Activated CD8-positive, alpha-beta memory T cell treated with anti-CD3 and anti-CD28 coated beads for 24 hours (primary cell): ENCODE data around the gene STOX2.
"Not testable (repeated sequence)": the region's sequence is repeated elsewhere in the genome, so short reads cannot be mapped to it uniquely, and the experiment has no call there.

ENCODE experiments used
- DNase-seq: peaks from one replicate; pipeline ENCODE4 v3.0.0-alpha.2; 2020

The STOX2 gene

DNA sequence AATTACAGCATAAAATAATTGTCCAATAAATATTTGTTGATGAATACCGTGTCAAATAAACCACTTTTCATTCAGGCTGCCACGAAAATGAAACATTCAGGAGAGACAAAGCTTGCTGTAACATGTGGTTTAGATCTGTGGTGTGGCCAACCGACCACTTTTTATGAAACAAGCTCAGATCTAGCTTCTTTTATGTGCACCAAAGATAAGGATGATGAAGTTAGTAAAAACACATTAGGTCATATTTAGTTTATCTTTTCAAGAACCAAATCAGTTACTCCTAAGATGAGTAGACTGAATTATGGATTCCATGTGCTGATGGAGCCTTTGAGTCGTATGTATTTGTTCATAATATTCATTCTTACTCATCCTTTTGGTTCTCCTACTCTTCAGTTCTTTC, 35.8 kb downstream of the STOX2 start:
- no peak for DNase-seq

DNA sequence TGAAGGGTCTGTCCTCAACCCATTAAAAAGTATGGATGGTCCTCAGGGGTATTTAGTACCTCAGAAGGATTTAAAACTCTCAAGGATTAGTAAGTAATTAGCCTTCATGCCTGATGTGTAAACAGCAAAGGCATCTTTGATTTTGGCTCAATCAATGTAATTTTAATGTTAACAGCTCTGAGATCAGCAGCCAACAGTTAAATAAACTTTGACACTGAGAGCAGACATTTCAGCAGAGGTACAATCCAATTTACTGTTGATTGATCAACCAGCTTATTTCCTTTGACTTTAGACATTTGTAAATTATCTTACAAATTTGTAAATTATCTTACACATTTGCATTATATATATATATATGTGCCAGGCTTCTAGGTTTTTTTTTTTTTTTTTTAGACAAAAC, 36.9 kb downstream of the STOX2 start:
- no peak for DNase-seq

DNA sequence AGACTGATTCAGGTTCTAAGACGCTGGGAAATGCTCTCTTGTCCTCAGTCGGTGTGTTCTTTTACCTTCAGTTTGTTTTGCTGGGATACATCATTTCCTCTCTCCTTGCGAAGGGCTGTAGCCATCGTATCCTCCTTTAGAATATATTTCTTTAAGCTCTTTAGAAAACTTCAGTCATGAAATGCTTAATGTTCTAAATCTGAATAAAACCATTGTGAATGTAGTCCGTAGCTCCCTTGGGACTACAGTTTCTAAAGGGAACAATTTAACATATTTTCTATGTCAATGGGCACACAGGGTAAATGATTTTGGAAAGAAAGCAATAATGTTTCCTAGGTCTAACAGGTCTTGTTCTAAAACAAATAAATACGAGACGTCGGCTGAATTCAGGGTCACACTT, 40.6 kb downstream of the STOX2 start:
- no peak for DNase-seq

DNA sequence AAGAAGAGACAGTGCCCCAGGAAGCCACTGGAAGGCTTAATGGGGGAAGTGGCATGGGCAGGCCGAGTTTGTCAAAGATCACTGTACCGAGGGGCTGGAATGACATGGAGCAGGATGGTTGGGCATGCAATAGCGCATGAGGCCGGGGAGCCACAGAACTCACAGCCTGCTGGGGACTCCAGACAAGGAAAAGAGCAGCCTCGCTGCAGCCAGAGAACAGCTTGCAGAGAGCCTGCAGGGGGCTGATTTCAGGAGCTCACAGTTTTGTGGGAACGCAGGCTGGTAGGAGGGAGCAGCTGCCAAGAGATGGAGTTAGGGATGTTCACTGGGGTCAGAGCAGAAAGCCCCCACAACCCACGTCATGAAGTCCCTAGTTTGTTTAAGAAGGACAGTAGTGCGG, 45.4 kb downstream of the STOX2 start:
- DNase-seq, result no peak

DNA sequence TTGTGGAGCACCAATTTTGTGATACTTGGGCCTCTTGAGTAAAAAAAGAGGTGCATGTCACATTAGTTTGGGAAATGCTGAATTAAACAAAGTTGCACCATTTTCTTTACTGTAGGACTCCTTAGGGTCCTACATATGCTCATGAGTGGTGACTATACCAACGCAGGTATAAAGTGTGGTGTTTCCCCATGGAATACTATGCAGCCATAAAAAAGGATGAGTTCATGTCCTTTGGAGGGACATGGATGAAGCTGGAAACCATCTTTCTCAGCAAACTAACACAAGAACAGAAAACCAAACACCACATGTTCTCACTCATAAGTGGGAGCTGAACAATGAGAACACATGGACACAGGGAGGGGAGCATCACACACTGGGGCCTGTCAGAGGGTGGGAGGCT, 47.5 kb downstream of the STOX2 start:
- not testable (repeated sequence) for DNase-seq

DNA sequence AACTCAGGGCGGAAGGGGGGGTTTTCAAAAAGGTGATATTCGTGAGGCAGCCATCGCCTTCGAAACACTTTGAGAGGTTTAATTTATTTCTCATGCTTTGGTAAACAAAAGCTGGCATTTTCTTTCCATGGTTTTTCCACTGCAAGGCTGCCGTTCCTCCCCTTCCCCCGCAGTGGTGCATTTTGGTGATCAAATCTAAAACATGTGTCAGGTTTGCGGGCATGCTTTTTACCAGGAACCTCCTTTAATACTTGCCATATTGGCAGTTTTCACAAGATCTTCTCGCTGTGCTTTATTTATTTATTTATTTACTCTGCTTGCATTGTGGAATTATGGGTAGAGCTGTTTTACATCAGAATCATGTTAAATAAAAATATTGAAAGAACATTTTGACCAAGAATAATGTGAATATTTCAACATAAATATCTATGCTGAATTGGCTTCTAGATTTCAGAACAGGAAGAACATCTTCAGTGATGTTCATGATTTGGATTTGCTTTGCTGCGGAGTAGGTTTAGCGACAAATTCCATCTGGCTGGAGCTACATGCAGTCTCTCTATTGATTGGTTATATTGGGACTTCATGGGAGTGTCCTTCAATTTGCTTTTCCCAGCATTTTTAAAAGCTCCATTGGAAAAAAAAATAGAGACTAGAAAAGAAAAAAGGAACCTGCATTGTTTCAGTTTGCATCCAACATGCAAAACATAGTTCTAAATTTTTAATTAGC, 54.4 kb downstream of the STOX2 start:
- no peak for DNase-seq

DNA sequence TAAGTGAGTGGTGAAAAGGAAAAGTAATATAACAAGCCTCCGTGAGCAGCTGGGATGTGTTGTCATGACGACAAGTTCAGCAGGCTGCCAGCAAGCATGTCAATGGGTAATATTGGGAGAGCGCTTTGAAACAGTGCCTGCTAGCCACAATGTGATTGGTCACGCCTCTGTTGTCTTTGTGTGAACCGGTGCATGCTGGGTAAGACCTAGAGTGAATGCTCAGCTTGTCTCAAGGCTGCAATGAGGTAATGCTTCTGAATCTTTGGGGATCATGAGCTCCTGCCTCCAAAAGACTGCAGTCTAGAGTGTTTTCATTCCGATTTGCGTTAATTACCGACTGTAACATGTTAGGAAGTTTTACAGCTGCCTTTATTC, 54.9 kb downstream of the STOX2 start:
- no peak for DNase-seq

DNA sequence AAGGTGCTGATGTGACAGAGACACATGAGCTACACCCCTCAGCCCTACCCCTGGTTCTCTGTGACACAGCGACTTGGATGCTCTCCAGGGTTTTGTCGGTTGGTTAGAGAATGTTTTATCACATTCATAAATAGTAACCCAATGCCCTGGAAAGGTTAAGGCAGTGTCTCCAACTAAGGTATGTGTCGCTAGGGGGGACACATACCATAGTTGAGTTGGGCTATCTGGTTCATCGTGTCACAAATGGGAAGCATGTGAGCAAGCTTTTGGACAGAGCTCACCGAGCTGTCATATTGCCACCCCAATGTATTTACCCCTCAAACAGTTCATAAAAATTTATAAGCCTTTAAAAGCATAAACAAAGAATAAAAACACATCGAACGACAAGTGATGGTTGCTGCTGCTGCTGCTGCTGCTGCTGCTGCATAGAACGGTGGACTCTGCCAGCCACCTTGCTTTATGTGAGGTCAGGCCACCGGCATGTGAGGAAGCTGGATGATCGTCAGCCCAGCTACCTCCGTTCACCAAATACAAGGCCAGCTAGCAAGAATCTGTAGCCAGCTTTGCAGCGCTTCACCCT, 55.9 kb downstream of the STOX2 start:
- no peak for DNase-seq

DNA sequence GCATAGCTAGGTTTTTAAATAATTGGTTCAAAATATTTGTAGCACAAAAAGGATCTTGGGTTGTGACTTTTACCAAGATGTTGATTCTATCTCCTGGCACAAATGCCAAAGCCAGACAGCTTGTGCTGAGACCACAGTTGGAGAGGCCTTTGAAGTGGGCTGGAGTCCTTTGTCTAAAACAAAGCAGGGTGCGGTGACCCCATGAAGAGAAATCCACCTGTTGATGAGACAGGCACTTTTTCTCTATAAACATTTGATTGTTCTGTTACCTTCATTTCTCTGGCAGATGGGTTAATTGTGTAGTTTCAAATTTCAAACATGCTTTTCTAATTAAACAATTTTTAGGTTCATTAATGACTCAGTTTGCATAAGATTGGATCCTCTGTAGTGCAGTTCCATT, 56.7 kb downstream of the STOX2 start:
- no peak for DNase-seq

DNA sequence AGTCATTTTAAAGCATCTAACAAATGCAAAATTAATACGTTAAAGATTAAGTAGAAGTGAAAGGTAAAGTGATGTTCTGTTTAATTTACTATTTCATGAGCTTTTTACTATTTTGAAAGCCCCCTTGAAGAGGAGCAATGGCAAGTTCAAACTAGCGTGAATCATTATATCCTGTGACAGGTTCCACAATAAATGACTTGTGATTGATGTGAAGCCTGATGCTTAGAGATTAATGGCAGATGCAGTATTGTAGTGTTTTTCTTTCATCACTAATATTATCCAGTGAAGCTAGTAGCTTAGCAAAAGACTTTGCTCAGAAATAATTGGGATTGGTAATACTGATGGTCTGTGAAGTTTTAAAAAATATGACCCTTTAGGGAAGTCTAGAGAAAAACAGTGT, 57.3 kb downstream of the STOX2 start:
- DNase-seq, result no peak

DNA sequence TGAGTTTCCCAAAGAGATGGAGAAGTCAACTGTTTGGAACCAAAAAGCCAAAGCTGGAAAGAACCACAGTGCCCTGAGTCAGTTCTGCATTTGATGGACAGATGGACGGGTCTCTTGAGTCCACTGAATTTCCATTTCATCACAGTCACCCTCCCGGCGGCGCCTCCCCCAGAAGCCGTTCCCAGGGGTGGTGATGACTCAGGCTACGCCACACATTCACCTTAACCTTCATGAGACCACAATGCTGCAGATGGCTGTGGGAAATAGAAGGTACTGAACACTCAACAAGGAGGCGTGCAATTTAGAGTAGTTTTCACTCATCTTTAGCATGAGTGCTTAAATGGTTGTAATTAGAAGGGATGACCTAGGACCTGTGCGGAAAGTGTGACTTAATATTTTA, 61.3 kb downstream of the STOX2 start:
- no peak for DNase-seq

DNA sequence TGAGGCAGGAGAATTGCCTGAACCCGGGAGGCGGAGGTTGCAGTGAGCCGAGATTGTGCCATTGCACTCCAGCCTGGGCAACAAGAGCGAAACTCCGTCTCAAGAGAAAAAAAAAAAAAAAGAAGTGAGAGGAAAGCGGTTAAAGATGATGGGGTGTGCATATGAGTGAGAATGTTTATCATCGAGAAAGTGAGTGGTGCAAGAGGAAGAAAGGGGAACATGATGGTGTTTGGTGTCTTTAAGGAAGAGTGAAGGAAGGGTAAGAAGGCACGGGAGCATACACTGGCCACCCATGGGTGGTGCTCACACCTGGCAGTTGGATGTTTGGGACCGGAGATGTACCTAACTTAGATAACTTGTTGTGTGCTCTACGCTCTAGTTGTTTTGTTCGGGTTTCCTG, 62.2 kb downstream of the STOX2 start:
- no peak for DNase-seq

DNA sequence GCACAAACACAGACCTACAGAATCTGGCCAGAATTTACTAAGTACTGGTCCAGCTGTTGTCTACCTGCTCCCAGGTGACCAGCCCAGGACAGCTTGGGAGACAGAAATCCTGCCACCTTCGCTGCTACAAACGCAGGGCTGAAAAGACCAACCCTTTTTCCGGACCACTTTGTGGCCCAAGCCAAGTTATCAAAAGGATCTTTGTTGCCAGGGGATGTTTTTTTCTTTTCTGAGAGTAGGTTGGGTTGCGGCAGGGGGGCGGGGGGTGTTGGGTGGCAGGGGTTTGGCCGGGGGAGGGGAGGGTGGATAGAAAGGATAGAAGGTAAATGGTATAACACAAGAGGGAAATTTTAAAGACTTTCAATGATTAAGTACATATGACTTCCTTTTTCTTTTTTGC, 63.4 kb downstream of the STOX2 start:
- DNase-seq, result no peak

DNA sequence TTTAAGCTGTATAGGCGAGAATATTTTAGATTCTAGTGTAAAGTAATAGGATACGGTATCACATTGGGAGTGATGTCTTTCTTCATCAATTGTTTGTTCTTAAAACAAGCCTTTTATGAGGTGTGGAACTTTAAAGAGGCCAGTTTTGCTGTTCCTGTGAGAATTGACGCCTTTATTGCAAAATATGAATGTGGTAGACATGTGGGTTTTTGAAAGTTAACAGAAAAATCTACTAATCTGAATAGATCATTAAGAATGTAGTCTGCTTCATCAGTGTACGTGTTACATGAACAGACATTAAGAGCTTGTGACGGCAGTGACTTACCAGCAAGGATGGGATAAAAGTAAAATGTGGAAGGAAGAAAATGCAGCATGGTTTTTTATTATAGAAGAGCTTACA, 63.8 kb downstream of the STOX2 start:
- DNase-seq, result no peak

DNA sequence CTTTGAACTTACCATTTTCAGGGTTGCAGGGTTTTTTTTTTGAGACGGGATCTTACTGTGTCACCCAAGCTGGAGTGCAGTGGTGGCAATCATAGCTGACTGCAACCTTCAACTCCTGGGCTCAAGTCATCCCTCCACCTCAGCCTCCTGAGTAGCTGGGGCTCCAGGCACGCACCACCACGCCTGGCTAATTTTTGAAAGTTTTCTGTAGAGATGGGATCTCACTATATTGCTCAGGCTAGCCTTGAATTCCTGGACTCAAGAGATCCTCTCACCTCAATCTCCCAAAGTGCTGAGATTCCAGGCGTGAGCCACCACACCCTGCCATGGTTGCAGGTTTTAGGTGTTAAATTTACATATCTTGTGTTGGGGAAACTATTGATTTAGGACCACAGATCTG, 64.5 kb downstream of the STOX2 start:
- DNase-seq, result no peak

DNA sequence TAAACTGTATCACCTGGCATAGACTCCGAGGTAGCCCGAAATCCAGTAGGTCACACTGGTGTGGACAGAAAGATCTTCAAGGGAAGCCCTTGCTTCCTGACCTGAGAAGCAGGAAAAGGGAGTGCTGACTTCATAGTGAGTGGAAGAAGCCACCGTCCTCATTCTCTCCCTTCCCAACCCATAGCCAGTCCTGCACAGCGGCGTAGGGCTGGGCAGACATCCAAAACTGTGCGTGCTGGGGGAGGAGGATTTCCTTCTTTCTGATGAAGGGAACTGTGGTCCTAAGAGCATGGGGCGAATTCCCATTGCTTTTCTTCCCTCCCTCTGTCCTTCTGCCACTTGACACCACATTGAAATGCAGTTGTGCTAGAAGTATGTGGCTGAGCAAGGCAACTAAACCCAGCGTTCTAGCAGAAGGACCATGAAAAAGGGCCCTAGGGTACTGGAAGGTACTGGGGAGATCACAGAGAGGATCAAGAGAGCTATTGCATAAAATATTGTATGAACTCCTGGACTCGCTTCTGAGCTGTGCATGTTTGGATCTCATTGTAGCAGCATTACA, 66.9 kb downstream of the STOX2 start:
- no peak for DNase-seq

DNA sequence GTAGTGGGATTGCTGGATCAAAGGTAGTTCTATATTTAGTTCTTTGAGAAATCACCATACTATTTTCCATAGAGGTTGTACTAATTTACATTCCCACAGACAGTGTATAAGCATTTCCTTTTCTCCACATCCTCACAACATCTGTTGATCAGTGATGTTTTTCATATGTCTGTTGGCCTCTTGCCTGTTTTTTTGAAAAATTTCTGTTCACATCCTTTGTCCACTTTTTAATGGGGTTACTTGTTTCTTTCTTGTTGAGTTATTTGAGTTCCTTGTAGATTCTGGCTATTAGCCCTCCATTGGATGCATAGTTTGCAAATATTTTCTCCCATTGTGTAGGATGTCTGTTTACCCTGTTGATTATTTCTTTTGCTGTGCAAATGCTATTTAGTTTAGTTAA, 72.6 kb downstream of the STOX2 start:
- no peak for DNase-seq

DNA sequence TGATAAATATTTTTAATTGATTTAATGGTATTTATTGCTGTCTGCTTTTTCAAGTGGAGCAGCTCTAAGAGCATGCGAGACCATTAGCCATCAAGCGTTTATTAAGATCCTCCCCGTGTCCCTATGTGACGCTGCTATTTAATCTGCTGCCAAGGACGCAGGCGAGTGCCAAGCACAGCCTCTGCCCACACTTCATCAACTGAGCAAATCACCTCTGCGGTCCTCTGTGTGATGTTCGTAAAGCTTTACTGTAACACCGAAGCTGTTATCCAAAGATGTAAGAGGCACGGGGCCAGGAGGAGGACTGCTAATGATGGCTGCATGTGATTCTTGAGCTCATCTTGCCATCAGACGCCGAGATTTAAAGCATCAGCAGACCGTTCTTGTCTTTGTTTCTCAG, 79.5 kb downstream of the STOX2 start:
- no peak for DNase-seq

DNA sequence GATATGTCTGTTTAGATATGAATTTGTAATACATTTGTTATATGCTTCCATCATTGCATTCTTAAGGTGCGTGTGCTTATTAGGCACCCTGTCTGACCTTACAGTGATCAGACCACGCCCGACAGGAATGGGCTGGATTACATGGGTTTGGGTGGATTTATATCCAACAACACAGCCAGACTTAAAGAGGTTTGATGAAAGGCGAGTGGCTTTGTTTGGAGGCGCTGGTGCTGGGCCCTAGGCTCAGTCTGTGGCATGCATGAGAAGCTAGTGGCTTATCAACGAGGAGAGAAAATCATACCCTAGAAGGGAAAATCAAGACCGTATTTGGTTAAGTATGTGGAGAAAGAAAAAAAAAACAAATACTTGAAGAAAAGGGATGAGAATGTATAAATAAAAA, 80.7 kb downstream of the STOX2 start:
- no peak for DNase-seq

DNA sequence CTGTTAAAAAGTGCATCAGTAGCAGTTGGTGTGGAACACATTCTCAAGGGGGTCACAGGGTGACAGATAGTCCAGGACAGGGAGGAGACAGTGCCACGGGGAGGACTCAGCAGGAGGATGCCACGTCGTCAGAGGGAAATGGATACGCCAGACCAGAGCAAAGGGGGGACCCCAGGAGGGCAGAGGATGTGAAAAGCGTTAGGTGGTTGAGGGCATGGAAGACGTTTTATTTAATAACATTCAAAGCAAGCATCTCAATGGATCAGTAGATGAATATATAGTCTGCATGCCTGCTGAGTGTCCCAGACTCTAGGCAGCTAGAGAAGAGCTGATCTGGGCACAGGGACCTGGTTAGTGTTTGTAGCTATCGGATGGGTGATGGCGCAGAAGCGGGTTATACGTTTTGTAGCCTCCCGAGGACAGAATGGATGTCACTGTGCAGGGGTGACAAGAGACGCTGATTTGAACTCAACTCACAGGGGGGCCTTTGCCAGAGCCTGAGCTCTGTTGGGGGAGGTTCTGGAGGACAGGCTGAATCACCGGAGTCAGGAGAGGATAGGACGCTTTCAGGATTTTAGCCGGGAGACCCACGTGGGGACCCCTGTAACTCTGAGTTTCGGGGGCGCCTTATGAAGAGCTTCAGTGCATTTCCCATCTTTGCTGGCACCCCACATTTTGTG, 81.3 kb downstream of the STOX2 start:
- DNase-seq, result no peak

DNA sequence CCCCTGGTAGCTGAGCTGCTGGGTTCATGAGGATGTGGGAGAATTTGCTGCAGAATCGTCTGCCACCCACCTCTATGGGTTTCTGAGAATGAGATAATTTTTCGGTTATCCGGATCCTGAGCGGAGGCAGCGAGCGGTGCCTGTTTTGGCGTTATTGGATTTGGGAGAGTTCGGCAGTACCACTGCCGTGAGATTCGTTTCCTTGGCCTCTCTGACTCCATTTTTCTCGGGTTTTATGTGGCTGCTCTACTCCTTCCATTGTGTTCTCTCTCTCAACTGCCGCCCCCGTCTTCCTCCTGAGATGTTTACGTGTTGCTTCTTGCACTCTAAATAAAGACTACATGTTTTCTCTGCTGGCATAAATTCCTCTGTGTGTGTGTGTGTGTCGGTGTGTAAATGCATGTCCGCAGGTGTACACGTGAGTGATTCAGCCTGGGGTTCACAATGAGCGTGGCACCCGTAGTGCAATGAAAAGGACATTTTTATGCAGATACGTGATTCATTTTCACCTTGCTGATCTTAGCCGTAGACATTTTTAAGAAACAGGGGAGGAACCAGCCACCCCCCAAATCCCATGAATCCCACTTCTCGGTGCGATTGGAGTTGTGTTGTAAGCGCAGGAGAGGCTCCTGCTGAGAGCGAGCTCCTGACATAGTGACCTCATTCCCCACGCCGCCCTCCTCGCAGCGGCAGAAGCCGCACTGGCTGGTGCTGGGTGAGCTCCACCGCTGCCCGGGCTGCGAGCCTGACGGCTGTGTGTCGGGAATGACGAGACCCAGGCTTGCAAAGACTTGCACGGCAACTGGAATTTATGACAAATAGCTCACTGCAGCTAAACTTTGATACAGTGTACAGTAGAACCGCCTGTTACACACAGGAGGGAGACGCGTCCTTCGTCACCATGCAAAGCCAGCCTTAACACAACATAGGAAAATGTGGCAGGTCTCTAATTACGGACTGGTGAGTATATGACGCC, 82.2 kb downstream of the STOX2 start:
- DNase-seq, result no peak

DNA sequence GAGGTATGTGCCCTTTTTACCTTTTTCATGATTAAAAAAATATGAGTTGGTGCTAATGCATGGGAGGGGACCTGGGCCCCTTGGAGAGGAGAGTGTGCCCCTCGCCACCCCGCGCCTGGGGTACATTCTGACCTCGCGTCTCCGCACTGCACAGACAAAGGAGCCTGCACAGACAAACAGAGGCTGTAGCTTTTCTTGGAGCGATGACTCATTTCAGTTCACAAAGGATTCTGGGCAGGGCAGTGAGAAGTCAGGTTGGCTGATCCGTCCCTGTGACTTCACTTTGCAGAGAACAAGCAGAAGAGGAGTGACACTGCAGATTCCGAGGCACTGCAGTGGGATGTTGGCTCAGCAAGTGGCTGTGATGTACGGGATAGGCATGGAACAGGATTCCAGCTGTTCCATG, 82.9 kb downstream of the STOX2 start:
- no peak for DNase-seq

DNA sequence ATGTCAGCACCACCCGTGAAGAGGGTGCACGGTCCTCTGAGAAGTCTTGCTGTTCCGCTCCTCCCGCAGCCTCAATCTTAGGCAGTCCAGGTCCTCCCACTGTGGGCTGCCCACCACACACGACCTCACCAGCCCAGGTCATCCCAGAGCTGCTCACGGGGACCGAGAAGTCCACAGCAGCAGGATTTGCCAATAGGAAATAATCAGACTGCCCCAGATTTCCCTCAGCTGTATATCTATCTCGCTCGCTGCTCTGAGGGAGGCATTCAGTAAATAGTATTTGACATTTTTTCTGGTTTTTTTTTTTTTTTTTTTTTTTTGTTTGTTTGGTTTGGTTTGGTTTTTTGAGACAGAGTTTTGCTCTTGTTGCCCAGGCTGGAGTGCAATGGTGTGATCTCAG, 83.8 kb downstream of the STOX2 start:
- DNase-seq, result no peak
